Adrenal gland (tissue), 12 donors: ENCODE results near the gene EOGT. TPM values are rescaled to one million over a fixed set of nuclear protein-coding genes. Genes with fewer than 3 reads are reported as not detected.

Experiments
- DNase-seq, 7 donors: peaks; one replicate each; pipeline ENCODE4 v3.0.0-alpha.2; 2019 to 2020
- H3K27ac ChIP-seq, 5 donors: fragments of 200-600 bp; sonication (generic) in 4 of 5; 1 replicate in 3 of 5; 2 replicates in 2 of 5; pipeline versions ENCODE4 v1.5.1 to v1.8.0; 2016 to 2020; ENCODE audit warnings: mild to moderate bottlenecking in 1 of 5
- H3K27me3 ChIP-seq: fragments of 200-600 bp; 2 replicates; pipeline ENCODE4 v1.8.0; 2021
- H3K36me3 ChIP-seq, 2 donors: fragments of 200-600 bp; replicated peaks in 1 of 2; 1 replicate in 1 of 2; 2 replicates in 1 of 2; pipeline versions ENCODE4 v1.5.1 to v1.8.0; 2018 to 2022
- H3K4me1 ChIP-seq, 2 donors: fragments of 200-600 bp; replicated peaks in 1 of 2; 1 replicate in 1 of 2; 2 replicates in 1 of 2; pipeline versions ENCODE4 v1.5.1 to v1.8.0; 2018 to 2021
- H3K4me3 ChIP-seq, 4 donors: fragments of 200-600 bp; sonication (generic) in 3 of 4; one replicate each; pipeline ENCODE4 v1.5.1; 2016 to 2018
- H3K9me3 ChIP-seq, 3 donors: fragments of 200-600 bp; sonication (generic) in 1 of 3; replicated peaks in 1 of 3; 1 replicate in 2 of 3; 2 replicates in 1 of 3; pipeline versions ENCODE4 v1.5.1 to v1.8.0; 2016 to 2021
- POLR2A ChIP-seq, 2 donors: fragments of 450-650 bp; IDR thresholded peaks; one replicate each; pipeline ENCODE4 v1.6.1; 2017; ENCODE audit warnings: antibody characterized with exemption in 2 of 2, mild to moderate bottlenecking in 2 of 2, moderate library complexity in 1 of 2
- WGBS, 4 donors: extraction: QIAGEN DNeasy Blood & Tissue Kit in 2 of 4; methylation state at CpG; one replicate each; pipeline versions ENCODE4 v1.1.5 to v1.1.7; 2013 to 2017; 5-methylcytosine and 5-hydroxymethylcytosine counted together
- intact Hi-C, 2 donors: fragments of 100-400 bp; cut with DNase I; formaldehyde crosslinking; loops; one replicate each; pipeline versions ENCODE4 v1.14.1 to v1.15.0; 2022 to 2023
- microRNA counts, 2 donors: library from miRNA; unstranded; fragments of <30 nt; microRNA quantifications; one replicate each; lab custom pipeline; 2016
- microRNA-seq, 3 donors: library from miRNA; unstranded; fragments of <30 nt; microRNA quantifications; one replicate each; pipeline ENCODE4, GENCODE V29; 2017 to 2020
- polyA plus RNA-seq, 3 donors: library from polyadenylated mRNA; stranded (reverse); fragments of 200-250 nt in 2 of 3; fragments of 350-450 nt in 1 of 3; fragmentation: Illumina TruSeq in 1 of 3; extraction: RNeasy Lipid Tissue Mini Kit (QIAGEN cat#74804) in 1 of 3; gene quantifications; one replicate each; pipeline ENCODE4 v1.2.3, GENCODE V29; 2013 to 2014
- small RNA-seq, 2 donors: library from RNA; depleted of rRNA; stranded (forward); fragments of <200 nt; gene quantifications; one replicate each; pipeline ENCODE3, GENCODE V24; 2016
- total RNA-seq, 9 donors: library from RNA; depleted of rRNA in 4 of 9; stranded (reverse); fragments of >200 nt in 4 of 9; fragments of 120-200 nt in 1 of 9; fragmentation: NEBNext Ultra II Directional in 1 of 9; extraction: Animal tissue kit (Norgen Biotek cat#: 25700) in 1 of 9; gene quantifications; one replicate each; pipeline versions ENCODE4 v1.1.0 to v1.2.4, GENCODE V29; 2013 to 2023
- TF ChIP-seq, protein P1 (sequence below), 6 experiments: fragments of 450-650 bp in 4 of 6; fragments of 200-600 bp in 2 of 6; sonication (generic) in 1 of 6; IDR thresholded peaks; 1 replicate in 5 of 6; 2 replicates in 1 of 6; pipeline versions ENCODE4 v1.5.1 to v1.8.0; 2016 to 2021; ENCODE audit warnings: antibody characterized with exemption in 6 of 6, mild to moderate bottlenecking in 2 of 6, moderate library complexity in 1 of 6
- donor health status: healthy with polysubstance abuse.
- donor health status: Bipolar disorder and iron deficiency.
- donor health status: DM: yes; HTN: yes; CAD: no.
- donor health status: DM: no; HTN: no; CAD: no.
- donor health status: DM: no; HTN: no; CAD: no.
- donor health status: DM: yes; HTN: yes; CAD: no.

EOGT gene
- total and polyA plus RNA-seq, 12 donors = 15.9 to 43.7 (median 21.9) TPM

DNA sequence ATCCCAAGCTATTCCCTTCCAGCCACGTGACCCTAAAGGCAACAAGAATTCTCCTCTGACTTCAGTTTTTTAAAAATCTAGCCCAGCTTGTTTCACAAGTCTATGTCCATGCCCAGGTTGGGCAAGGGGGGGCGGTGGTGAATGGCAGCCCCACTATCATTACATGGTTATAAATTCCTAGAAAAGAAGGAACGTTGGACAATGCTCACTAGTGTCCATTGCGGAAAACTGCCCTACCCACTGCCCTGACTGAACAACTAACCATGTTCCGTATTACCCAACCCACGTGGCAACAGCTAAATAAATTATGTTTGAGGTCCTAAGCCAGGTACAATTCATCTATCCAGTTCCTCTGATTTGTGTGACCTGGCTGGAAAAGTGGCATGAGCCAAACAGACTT lies 72.4 kb downstream of the EOGT start:
- WGBS, 4 donors = 84 to 94% (median 87%) methylated on average over 6 of the region's 6 CpGs
- TF ChIP-seq, protein P1, sequence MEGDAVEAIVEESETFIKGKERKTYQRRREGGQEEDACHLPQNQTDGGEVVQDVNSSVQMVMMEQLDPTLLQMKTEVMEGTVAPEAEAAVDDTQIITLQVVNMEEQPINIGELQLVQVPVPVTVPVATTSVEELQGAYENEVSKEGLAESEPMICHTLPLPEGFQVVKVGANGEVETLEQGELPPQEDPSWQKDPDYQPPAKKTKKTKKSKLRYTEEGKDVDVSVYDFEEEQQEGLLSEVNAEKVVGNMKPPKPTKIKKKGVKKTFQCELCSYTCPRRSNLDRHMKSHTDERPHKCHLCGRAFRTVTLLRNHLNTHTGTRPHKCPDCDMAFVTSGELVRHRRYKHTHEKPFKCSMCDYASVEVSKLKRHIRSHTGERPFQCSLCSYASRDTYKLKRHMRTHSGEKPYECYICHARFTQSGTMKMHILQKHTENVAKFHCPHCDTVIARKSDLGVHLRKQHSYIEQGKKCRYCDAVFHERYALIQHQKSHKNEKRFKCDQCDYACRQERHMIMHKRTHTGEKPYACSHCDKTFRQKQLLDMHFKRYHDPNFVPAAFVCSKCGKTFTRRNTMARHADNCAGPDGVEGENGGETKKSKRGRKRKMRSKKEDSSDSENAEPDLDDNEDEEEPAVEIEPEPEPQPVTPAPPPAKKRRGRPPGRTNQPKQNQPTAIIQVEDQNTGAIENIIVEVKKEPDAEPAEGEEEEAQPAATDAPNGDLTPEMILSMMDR (IDR thresholded peaks at IDR 0.05) = no peak
- TF ChIP-seq POLR2A (IDR thresholded peaks at IDR 0.05) = no peak
- H3K4me1 ChIP-seq = no peaks in the 10 kb centered on the region
- no peaks in the 10 kb centered on the region for H3K36me3 ChIP-seq
- H3K9me3 ChIP-seq = no peaks in the 10 kb centered on the region
- DNase-seq = no peak
- no peak overlapping the region for H3K27ac ChIP-seq
- H3K4me3 ChIP-seq = no peak overlapping the region
- intact Hi-C loops = no loop called here
- H3K27me3 ChIP-seq = no peaks in the 10 kb centered on the region

DNA sequence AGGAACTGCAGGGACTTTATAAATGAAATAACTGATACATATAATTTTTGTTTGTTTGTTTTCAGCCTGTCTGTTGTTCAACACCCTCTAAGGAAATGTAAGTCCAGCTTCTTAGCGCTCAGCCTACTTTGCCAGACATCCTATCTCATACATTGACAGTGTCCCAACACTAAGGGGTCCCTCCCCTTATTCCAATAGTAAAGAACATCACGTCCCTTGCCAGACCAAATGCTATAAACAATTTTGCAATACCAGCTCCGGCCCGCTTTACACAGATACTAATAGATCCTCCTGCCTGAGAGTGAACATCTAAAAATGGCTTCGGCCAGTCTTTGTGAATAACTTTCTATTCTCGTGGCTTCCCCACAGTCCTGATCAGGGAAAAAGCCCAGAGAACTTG lies 76.6 kb downstream of the EOGT start:
- Histone ChIP-seq H3K9me3 (no peaks in the 10 kb centered on the region), H3K36me3 (no peaks in the 10 kb centered on the region), H3K27ac (no peak overlapping the region), H3K4me3 (no peak overlapping the region), H3K27me3 (peaks cover 14% of the 10 kb centered on the region), H3K4me1 (peaks cover 0 to 8% of the 10 kb centered on the region in 2 donors)
- intact Hi-C loops = no loop called here
- WGBS, 4 donors = 77 to 80% (median 78%) methylated on average over 6 of the region's 6 CpGs
- no peak for DNase-seq
- TF ChIP-seq POLR2A (IDR thresholded peaks at IDR 0.05) = no peak
- TF ChIP-seq, protein P1 (IDR thresholded peaks at IDR 0.05) = no peak

DNA sequence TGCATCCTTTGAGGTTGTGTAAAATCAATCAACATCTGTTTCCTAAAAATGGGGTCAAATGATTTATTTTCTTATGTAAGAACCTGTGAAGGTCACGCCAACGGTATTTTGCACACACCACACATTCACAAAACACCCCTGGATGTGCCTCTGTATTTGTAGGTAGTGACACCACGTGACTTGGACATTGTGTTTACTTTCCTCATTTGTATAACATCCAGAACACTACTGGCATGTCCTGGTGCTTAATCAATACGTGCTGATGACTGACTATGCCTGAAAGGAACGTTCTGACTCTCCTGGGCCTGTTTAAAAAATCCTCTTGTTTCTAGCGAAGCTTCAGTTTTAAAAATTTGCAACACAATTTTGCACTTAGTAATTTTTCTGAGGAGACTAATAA lies 77.7 kb downstream of the EOGT start:
- H3K27me3 ChIP-seq = peaks cover 23% of the 10 kb centered on the region
- DNase-seq = no peak
- intact Hi-C loops = no loop called here
- WGBS, 4 donors = 61 to 75% (median 70%) methylated on average over 6 of the region's 6 CpGs
- no peak overlapping the region for H3K4me3 ChIP-seq
- no peaks in the 10 kb centered on the region for H3K36me3 ChIP-seq
- H3K9me3 ChIP-seq = no peaks in the 10 kb centered on the region
- peaks cover 0 to 8% of the 10 kb centered on the region in 2 donors for H3K4me1 ChIP-seq
- H3K27ac ChIP-seq = no peak overlapping the region
- TF ChIP-seq POLR2A (IDR thresholded peaks at IDR 0.05) = no peak
- TF ChIP-seq, protein P1 (IDR thresholded peaks at IDR 0.05) = no peak

DNA sequence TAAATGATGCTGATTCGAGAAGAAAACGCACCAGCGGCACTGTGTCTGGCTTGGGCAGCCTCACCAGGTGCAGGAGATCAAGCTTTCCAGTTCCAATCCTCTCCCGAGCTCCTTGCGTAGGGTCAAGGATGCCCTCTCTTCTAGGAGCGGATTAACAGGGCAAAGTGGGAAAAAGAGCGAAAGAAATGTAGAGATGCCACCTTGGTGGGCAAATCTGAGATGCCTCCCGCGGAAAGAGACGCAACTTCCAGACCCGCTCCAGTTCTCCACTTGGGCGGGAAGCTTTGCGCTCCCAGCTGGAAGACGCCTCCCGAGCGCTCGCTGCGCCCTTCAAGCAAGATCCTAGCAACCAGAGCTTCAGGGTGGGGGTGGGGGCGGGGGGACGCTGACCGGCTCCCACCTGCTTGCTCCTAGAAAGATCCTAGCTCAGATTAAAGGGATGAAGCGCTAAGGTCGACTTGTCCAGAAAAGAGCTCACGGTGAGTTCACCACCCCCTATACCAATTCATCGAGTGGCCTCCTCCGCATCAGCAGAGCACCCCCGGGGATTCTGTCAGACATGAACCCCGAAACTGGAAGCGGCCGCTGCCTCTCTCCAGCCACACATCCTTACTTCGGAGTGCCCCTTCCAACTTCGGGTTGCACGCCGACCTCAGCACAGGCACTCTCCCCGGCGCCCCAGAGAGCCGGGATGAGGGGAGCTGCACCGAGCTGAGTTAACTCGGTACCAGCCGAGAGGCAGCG lies 81.9 kb downstream of the EOGT start:
- no peak overlapping the region for H3K27ac ChIP-seq
- 2 to 7% (median 3%) methylated on average over 20 to 41 of the region's 41 CpGs for WGBS, 4 donors
- H3K4me1 ChIP-seq = peaks cover 0 to 8% of the 10 kb centered on the region in 2 donors
- H3K4me3 ChIP-seq = peak overlapping the region in 2 of 4 donors; percentile 9 to 61
- peaks cover 23% of the 10 kb centered on the region for H3K27me3 ChIP-seq
- no peaks in the 10 kb centered on the region for H3K36me3 ChIP-seq
- no peak for DNase-seq
- TF ChIP-seq, protein P1 (IDR thresholded peaks at IDR 0.05) = no peak
- no peak for TF ChIP-seq POLR2A (IDR thresholded peaks at IDR 0.05)
- intact Hi-C loops = no loop called here
- no peaks in the 10 kb centered on the region for H3K9me3 ChIP-seq

MicroRNAs within 50 kb of the gene (microRNA counts, 767-probe panel; counts per million panel counts)
- 0 counts per million in 2 donors for microRNA hsa-miR-3136-5p (lab: Ali Mortazavi, UCI)

Small RNA genes lying within 50 kb of the gene (microRNA-seq; reads per million reads assigned to microRNA genes)
- gene MIR3136 = 0 to 0.57 (median 0.45) reads per million in 3 donors

Small RNA genes lying within 50 kb of the gene (small RNA-seq; reads per million reads assigned to genes)
- gene MIR3136 = 0 to 0.08 reads per million in 2 donors

Other genes with a start within 250 kb of the EOGT start
- gene TAFA4, start 81.1 kb downstream of the EOGT start, total RNA-seq = 10 to 100 TPM in 2 of 9 donors, 1 to 10 TPM in 7; 2.4 to 15.5 (median 4.8) TPM
- gene TAFA4, start 81.1 kb downstream of the EOGT start, polyA plus RNA-seq = 1 to 10 TPM; 2.8 to 7.4 (median 6.2) TPM
- gene TMF1, start 38.6 kb upstream of the EOGT start, total RNA-seq = 10 to 100 TPM; 16.8 to 41.9 (median 27.3) TPM
- 10 to 100 TPM in 1 of 3 donors, 1 to 10 TPM in 2; 6.9 to 38.1 (median 9.8) TPM for gene TMF1, start 38.6 kb upstream of the EOGT start, polyA plus RNA-seq
- gene UBA3, start 66.7 kb upstream of the EOGT start, total RNA-seq = 10 to 100 TPM; 39.6 to 85.7 (median 64.4) TPM
- 10 to 100 TPM; 31.8 to 76.9 (median 34.4) TPM for gene UBA3, start 66.7 kb upstream of the EOGT start, polyA plus RNA-seq
- 100 to 1,000 TPM; 105 to 276 (median 186) TPM for gene ARL6IP5, start 71.3 kb upstream of the EOGT start, total RNA-seq
- gene ARL6IP5, start 71.3 kb upstream of the EOGT start, polyA plus RNA-seq = 100 to 1,000 TPM; 100 to 198 (median 130) TPM
- gene LMOD3, start 108.9 kb upstream of the EOGT start, total RNA-seq = under 1 TPM in 3 of 9 donors, not detected in 6; 0.04 to 0.14 (median 0.10) TPM
- under 1 TPM; 0.03 to 0.08 (median 0.07) TPM for gene LMOD3, start 108.9 kb upstream of the EOGT start, polyA plus RNA-seq